Caco-2 (cell line): ENCODE results near the gene MBOAT1. TPM values are rescaled to one million over a fixed set of nuclear protein-coding genes. Genes with fewer than 3 reads are reported as not detected.

ENCODE experiments used
- BruUV-seq: library from RNA; stranded (reverse); fragments of 400-500 nt; replicated peaks from 2 replicates; lab custom pipeline; 2021; lab: Mats Ljungman, UMichigan
- CTCF ChIA-PET: fragments of 300-600 bp; sonication (Branson Sonifier 250); formaldehyde crosslinking; loops from one replicate; lab custom pipeline; 2022; ENCODE audit warnings: antibody characterized with exemption; lab: Charles Lee
- POLR2A ChIA-PET: fragments of 300-600 bp; sonication (Branson Sonifier 250); formaldehyde crosslinking; loops from one replicate; lab custom pipeline; 2022; ENCODE audit warnings: antibody characterized with exemption; lab: Charles Lee
- DNase-seq, 2 experiments: peaks; one replicate each; pipeline versions ENCODE4 v3.0.0 to v3.0.0-alpha.2; 2020 to 2022
- H3K27me3 ChIP-seq: replicated peaks from 2 replicates; pipeline ENCODE4 v1.6.0; 2011; ENCODE audit warnings: low read length; ENCODE audit not compliant: control insufficient read depth, insufficient read depth
- H3K36me3 ChIP-seq: 2 replicates; pipeline ENCODE4 v1.5.1; 2011; ENCODE audit warnings: low read length; ENCODE audit not compliant: control insufficient read depth, insufficient read depth
- H3K4me1 ChIP-seq: fragments of 250-450 bp; sonication (Bioruptor Pico); 2 replicates; pipeline ENCODE4 v1.5.1; 2020; ENCODE audit warnings: mild to moderate bottlenecking
- H3K4me3 ChIP-seq: 2 replicates; pipeline ENCODE4 v1.5.1; 2011; ENCODE audit warnings: low read depth, mild to moderate bottlenecking, control low read depth, low read length
- H3K9me3 ChIP-seq: fragments of 250-450 bp; sonication (Bioruptor Pico); 2 replicates; pipeline ENCODE4 v1.5.1; 2020; ENCODE audit warnings: mild to moderate bottlenecking, moderate library complexity
- H3K27ac Mint-ChIP-seq: one replicate; pipeline ENCODE4 v1.8.0; 2022; ENCODE audit warnings: mixed read lengths; ENCODE audit not compliant: unreplicated experiment
- H3K27me3 Mint-ChIP-seq: one replicate; pipeline ENCODE4 v1.8.0; 2022; ENCODE audit warnings: mixed read lengths; ENCODE audit not compliant: insufficient read depth, unreplicated experiment
- H3K36me3 Mint-ChIP-seq: one replicate; pipeline ENCODE4 v1.8.0; 2022; ENCODE audit warnings: mild to moderate bottlenecking, mixed read lengths; ENCODE audit not compliant: insufficient read depth, unreplicated experiment
- H3K4me1 Mint-ChIP-seq: one replicate; pipeline ENCODE4 v1.8.0; 2022; ENCODE audit warnings: low read depth, mixed read lengths; ENCODE audit not compliant: unreplicated experiment
- H3K4me3 Mint-ChIP-seq: one replicate; pipeline ENCODE4 v1.8.0; 2022; ENCODE audit warnings: mild to moderate bottlenecking, moderate library complexity, mixed read lengths; ENCODE audit not compliant: unreplicated experiment
- H3K9me3 Mint-ChIP-seq: one replicate; pipeline ENCODE4 v1.8.0; 2022; ENCODE audit warnings: mixed read lengths; ENCODE audit not compliant: unreplicated experiment
- CTCF ChIP-seq, 2 experiments: fragments of 200-600 bp in 1 of 2; IDR thresholded peaks; 1 replicate in 1 of 2; 2 replicates in 1 of 2; pipeline versions ENCODE4 v1.5.1 to v1.8.0; 2011 to 2022; ENCODE audit warnings: antibody characterized with exemption in 1 of 2, control low read depth in 1 of 2, inconsistent platforms in 1 of 2, low read depth in 1 of 2, low read length in 1 of 2, mild to moderate bottlenecking in 1 of 2, moderate library complexity in 1 of 2; ENCODE audit not compliant: insufficient read depth in 1 of 2, severe bottlenecking in 1 of 2, unreplicated experiment in 1 of 2
- intact Hi-C: fragments of 100-400 bp; cut with micrococcal nuclease; formaldehyde crosslinking; loops from one replicate; pipeline ENCODE4 v1.10.0; 2022; ENCODE audit not compliant: unreplicated experiment
- total RNA-seq: library from RNA; stranded (reverse); gene quantifications from 2 replicates; pipeline ENCODE4 v1.2.3, GENCODE V29; 2022

MBOAT1 gene
- total RNA-seq, 1 experiment from 2014 or later, result 7.3 TPM

- ChIA-PET CTCF (no interaction called here), POLR2A (no interaction called here)
- TF ChIP-seq CTCF (IDR thresholded peaks at IDR 0.05; ENCODE audit: insufficient read depth in 1 of 2, low read depth in 1 of 2, low read length in 1 of 2, severe bottlenecking in 1 of 2, unreplicated experiment in 1 of 2), result no peak
- Histone ChIP-seq H3K36me3 (no peaks in the 10 kb centered on the region), H3K9me3 (no peaks in the 10 kb centered on the region), H3K4me3 (no peak overlapping the region), H3K4me1 (no peaks in the 10 kb centered on the region), H3K27me3 (no peaks in the 10 kb centered on the region)
- H3K9me3 Mint-ChIP-seq, result no peaks in the 10 kb centered on the region
- no peak overlapping the region for H3K4me3 Mint-ChIP-seq
- no peak overlapping the region for H3K27ac Mint-ChIP-seq
- intact Hi-C loops, result no loop called here
- no TSS peak for BruUV-seq
- H3K4me1 Mint-ChIP-seq, result no peaks in the 10 kb centered on the region
- no peaks in the 10 kb centered on the region for H3K27me3 Mint-ChIP-seq
- no peaks in the 10 kb centered on the region for H3K36me3 Mint-ChIP-seq
- no peak for DNase-seq
These were observed 75.0 kb downstream of the MBOAT1 start for GRCh38 chr6:20137240-20137639.

DNA sequence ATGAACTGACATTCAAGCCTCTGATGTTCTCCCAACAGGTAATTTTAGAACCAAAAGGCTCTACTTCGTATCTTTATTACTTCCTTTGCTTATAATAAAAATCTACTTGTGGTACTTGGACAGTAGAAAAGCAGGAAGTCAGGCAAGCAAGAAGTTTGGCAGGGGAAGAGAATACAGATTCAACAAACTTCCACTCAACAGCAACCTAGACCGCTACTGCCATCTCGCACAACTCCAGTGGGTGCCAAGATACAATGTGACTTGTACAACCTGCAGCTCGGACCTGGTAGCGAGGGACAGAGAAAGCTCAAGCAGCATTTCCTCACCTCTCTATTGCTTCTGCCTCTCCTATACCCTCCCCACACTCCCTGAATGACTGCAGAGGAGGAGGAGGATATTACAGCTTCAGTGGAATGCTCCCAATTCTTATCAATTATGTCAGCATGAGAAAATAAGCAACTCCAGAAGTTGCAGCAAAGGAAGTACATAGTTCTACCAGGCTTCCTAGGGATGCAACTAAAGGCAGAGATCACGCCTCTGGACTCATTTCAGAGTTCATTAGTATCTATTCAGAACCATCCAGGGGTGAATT, 76.5 kb downstream of the MBOAT1 start:
- intact Hi-C loops, result no loop called here
- Histone ChIP-seq H3K4me3 (no peak overlapping the region), H3K27me3 (no peaks in the 10 kb centered on the region), H3K9me3 (no peaks in the 10 kb centered on the region), H3K4me1 (peaks cover 6% of the 10 kb centered on the region; the same call in 1 of the 2 replicates), H3K36me3 (no peaks in the 10 kb centered on the region)
- H3K4me1 Mint-ChIP-seq, result no peaks in the 10 kb centered on the region
- DNase-seq, result no peak
- BruUV-seq, result no TSS peak
- H3K27ac Mint-ChIP-seq, result no peak overlapping the region
- no peaks in the 10 kb centered on the region for H3K27me3 Mint-ChIP-seq
- no peak for TF ChIP-seq CTCF (IDR thresholded peaks at IDR 0.05; ENCODE audit: insufficient read depth in 1 of 2, low read depth in 1 of 2, low read length in 1 of 2, severe bottlenecking in 1 of 2, unreplicated experiment in 1 of 2)
- CTCF ChIA-PET, result no interaction called here
- no peak overlapping the region for H3K4me3 Mint-ChIP-seq
- no peaks in the 10 kb centered on the region for H3K9me3 Mint-ChIP-seq
- POLR2A ChIA-PET, result no interaction called here
- H3K36me3 Mint-ChIP-seq, result no peaks in the 10 kb centered on the region

DNA sequence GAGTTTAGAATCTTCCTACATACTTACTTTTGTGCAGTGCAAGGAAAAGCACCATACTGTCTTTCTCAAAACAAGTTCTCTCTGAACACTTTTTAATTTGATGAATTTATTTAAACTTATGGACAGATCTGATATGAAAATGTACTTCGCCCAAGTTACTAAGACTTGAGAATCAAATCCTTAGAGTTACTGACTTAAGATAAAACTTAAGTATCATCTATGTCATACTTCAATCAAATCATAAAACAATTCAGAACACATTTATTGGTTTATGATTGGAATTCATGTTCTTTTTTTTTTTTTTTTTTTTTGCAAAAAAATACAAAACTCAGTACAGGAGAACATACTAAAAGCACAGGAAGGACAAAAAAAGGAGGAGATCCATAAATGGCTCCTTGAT, 77.7 kb downstream of the MBOAT1 start:
- no TSS peak for BruUV-seq
- intact Hi-C loops, result no loop called here
- ChIA-PET CTCF (no interaction called here), POLR2A (no interaction called here)
- H3K27me3 Mint-ChIP-seq, result no peaks in the 10 kb centered on the region
- Histone ChIP-seq H3K4me3 (no peak overlapping the region), H3K9me3 (no peaks in the 10 kb centered on the region), H3K27me3 (no peaks in the 10 kb centered on the region), H3K36me3 (no peaks in the 10 kb centered on the region), H3K4me1 (peaks cover 7% of the 10 kb centered on the region; the same call in 1 of the 2 replicates)
- no peaks in the 10 kb centered on the region for H3K4me1 Mint-ChIP-seq
- no peak overlapping the region for H3K4me3 Mint-ChIP-seq
- no peak for TF ChIP-seq CTCF (IDR thresholded peaks at IDR 0.05; ENCODE audit: insufficient read depth in 1 of 2, low read depth in 1 of 2, low read length in 1 of 2, severe bottlenecking in 1 of 2, unreplicated experiment in 1 of 2)
- DNase-seq, result no peak
- H3K9me3 Mint-ChIP-seq, result no peaks in the 10 kb centered on the region
- H3K36me3 Mint-ChIP-seq, result no peaks in the 10 kb centered on the region
- H3K27ac Mint-ChIP-seq, result no peak overlapping the region
